ENCODE results near the gene THAP4. TPM values are rescaled to one million over a fixed set of nuclear protein-coding genes. Genes with fewer than 3 reads are reported as not detected.
"Not testable (repeated sequence)": the region's sequence is repeated elsewhere in the genome, so short reads cannot be mapped to it uniquely, and the experiment has no call there.

The THAP4 gene
- total RNA-seq, 2 experiments from 2014 or later = 35.0 to 35.5 TPM

- POLR2A ChIA-PET = no interaction called here
- no peaks in the 10 kb centered on the region for H3K4me1 Mint-ChIP-seq
- H3K27ac Mint-ChIP-seq = no peak overlapping the region
- H3K36me3 Mint-ChIP-seq = peaks cover 2% of the 10 kb centered on the region
- no peaks in the 10 kb centered on the region for H3K27me3 Mint-ChIP-seq
- H3K4me3 Mint-ChIP-seq = no peak overlapping the region
- H3K9me3 Mint-ChIP-seq = no peaks in the 10 kb centered on the region
- DNase-seq (no peak), ATAC-seq (ENCODE audit: low read depth) (no peak)
Measured at GRCh38 chr2:241573741-241574140, 63.2 kb downstream of the THAP4 start.

DNA sequence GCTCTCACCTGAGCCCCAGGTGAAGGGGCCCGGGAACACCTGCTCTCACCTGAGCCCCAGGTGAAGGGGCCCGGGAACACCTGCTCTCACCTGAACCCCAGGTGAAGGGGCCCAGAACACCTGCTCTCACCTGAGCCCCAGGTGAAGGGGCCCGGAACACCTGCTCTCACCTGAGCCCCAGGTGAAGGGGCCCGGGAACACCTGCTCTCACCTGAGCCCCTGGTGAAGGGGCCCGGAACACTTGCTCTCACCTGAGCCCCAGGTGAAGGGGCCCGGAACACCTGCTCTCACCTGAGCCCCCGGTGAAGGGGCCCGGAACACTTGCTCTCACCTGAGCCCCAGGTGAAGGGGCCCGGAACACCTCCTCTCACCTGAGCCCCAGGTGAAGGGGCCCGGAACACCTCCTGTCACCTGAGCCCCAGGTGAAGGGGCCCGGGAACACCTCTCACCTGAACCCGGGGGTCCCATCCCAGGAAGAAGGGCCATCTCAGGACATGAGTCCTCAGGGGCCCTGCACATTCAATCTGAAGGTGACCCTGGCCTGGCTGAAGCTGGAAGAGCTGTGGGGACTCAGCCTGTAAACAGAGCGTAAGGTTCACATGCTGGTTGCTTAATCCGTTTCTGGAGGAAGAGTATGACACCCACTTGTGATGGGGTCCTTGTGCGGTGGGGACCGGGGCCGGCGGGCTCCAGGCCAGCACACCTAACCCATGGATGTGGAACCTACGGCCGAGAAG lies 63.9 kb downstream of the THAP4 start:
- H3K27ac Mint-ChIP-seq; H3K4me1 Mint-ChIP-seq; H3K9me3 Mint-ChIP-seq; DNase-seq; POLR2A ChIA-PET; H3K4me3 Mint-ChIP-seq; ATAC-seq (ENCODE audit: low read depth); H3K36me3 Mint-ChIP-seq; H3K27me3 Mint-ChIP-seq: not testable (repeated sequence)

- H3K9me3 Mint-ChIP-seq = no peaks in the 10 kb centered on the region
Measured at GRCh38 chr2:241571821-241572620, 64.9 kb downstream of the THAP4 start.

DNA sequence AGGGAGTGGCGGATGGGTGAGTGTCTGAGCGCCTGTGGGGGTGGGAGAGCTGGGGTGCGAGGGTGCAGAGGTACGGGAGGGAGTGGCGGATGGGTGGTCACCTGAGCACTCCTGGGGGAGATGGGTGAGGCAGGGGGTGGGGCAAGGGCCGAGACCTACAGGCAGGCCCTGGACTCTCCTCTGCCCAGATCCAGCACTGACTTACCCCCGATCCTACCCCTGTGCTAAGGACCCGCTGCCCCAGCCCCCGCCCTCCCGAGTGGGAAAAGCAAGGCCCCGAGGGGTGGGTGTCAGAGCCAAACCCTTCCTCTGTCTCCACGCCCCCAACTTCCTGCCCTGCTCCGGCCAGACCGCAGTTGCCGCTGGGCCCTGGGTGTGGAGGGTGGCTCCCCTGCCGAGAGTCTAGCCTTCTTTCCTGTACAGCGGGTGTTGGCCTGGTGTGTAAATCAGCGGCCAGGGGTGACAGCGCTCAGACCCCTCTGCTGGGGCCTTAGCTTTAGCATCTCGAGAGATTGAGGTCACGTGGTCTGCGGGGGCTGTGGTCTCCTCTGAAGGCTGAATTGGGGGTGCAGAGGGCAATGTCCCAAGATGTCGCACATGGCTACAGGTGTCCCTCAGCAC lies 65.9 kb downstream of the THAP4 start:
- Mint-ChIP-seq H3K27ac (no peak overlapping the region), H3K4me1 (no peaks in the 10 kb centered on the region), H3K9me3 (no peaks in the 10 kb centered on the region), H3K36me3 (no peaks in the 10 kb centered on the region), H3K27me3 (no peaks in the 10 kb centered on the region), H3K4me3 (no peak overlapping the region)
- DNase-seq (no peak), ATAC-seq (ENCODE audit: low read depth) (no peak)
- POLR2A ChIA-PET = no interaction called here

More at GRCh38 chr2:241571821-241572620, 64.9 kb downstream of the THAP4 start:
- POLR2A ChIA-PET = no interaction called here
- Mint-ChIP-seq H3K27ac (no peak overlapping the region), H3K4me1 (no peaks in the 10 kb centered on the region), H3K27me3 (no peaks in the 10 kb centered on the region), H3K4me3 (no peak overlapping the region), H3K36me3 (peaks cover 2% of the 10 kb centered on the region)
- DNase-seq (no peak), ATAC-seq (ENCODE audit: low read depth) (no peak)

GRCh38 chr2:241569831-241570281 lies 67.1 kb downstream of the THAP4 start:
- no peak overlapping the region for H3K27ac Mint-ChIP-seq
- no peak overlapping the region for H3K4me3 Mint-ChIP-seq
- H3K27me3 Mint-ChIP-seq = no peaks in the 10 kb centered on the region
- ATAC-seq (ENCODE audit: low read depth) = no peak
- no peaks in the 10 kb centered on the region for H3K9me3 Mint-ChIP-seq
- POLR2A ChIA-PET = no interaction called here
- H3K36me3 Mint-ChIP-seq = no peaks in the 10 kb centered on the region
- no peak for DNase-seq
- no peaks in the 10 kb centered on the region for H3K4me1 Mint-ChIP-seq

DNA sequence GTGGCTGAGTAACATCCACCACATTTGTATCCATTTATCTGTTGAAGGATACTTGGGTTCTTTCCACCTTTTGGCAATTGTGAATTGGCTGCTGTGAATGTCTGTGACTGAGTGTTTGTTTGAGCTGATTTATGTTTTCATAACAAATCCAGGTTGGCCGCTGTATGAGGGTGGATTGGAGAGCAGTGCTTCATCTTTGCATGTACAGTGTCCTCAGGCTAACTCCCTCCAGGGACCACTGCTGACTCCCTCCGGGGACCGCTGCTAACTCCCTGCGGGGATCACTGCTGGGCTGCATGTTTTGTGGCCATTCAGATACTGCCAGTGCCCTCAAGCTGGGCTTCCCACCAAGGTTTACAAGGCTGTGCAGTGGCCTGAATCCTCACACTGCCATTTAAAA lies 68.2 kb downstream of the THAP4 start:
- no peaks in the 10 kb centered on the region for H3K9me3 Mint-ChIP-seq
- no peaks in the 10 kb centered on the region for H3K4me1 Mint-ChIP-seq
- no peaks in the 10 kb centered on the region for H3K36me3 Mint-ChIP-seq
- POLR2A ChIA-PET = no interaction called here
- no peak overlapping the region for H3K4me3 Mint-ChIP-seq
- ATAC-seq (ENCODE audit: low read depth) (no peak), DNase-seq (no peak)
- no peak overlapping the region for H3K27ac Mint-ChIP-seq
- H3K27me3 Mint-ChIP-seq = no peaks in the 10 kb centered on the region

DNA sequence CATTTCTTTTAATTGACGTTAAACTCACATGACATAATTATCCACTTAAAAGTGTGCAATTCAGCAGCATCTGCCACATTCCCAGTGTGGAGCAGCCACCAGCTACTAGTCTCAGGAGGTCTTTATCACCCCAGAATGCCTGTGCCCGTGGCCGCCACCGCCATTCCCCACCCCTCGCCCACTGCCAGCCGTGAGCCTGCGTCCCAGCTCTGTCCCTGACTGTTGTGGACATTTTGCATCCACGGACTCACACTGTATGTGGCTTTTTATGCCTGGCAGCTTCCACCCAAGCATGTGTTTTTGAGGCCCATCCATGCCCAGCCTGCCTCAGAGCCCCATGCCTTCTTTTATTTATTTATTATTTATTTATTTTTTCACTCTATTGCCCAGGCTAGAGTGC lies 69.2 kb downstream of the THAP4 start:
- POLR2A ChIA-PET = no interaction called here
- Mint-ChIP-seq H3K27me3 (no peaks in the 10 kb centered on the region), H3K9me3 (no peaks in the 10 kb centered on the region), H3K4me1 (no peaks in the 10 kb centered on the region), H3K4me3 (no peak overlapping the region), H3K36me3 (no peaks in the 10 kb centered on the region), H3K27ac (no peak overlapping the region)
- DNase-seq (no peak), ATAC-seq (ENCODE audit: low read depth) (no peak)

DNA sequence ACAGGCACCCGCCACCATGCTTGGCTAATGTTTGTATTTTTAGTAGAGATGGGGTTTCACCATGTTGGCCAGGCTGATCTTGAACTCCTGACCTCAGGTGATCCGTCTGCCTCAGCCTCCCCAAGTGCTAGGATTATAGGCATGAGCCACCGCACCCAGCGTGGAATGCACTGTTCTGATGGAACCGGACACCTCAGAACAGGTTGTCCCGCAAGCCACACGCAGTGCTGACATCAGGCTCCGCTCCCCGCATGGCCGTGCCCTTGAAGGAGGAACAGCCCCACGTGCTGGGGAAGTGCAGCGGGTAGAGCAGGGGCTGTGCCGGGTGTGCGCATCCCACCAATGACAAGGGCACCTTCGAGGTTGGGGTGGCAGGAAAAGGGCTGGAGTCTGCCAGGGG lies 69.7 kb downstream of the THAP4 start:
- H3K27ac Mint-ChIP-seq = not testable (repeated sequence)

GRCh38 chr2:241566468-241566867 lies 70.5 kb downstream of the THAP4 start:
- Mint-ChIP-seq H3K4me1 (no peaks in the 10 kb centered on the region), H3K27me3 (no peaks in the 10 kb centered on the region), H3K27ac (no peak overlapping the region), H3K9me3 (no peaks in the 10 kb centered on the region), H3K36me3 (no peaks in the 10 kb centered on the region), H3K4me3 (no peak overlapping the region)
- POLR2A ChIA-PET = no interaction called here
- DNase-seq (no peak), ATAC-seq (ENCODE audit: low read depth) (no peak)

More for the DNA sequence above, 69.7 kb downstream of the THAP4 start:
- ATAC-seq (ENCODE audit: low read depth); H3K36me3 Mint-ChIP-seq; H3K9me3 Mint-ChIP-seq; H3K4me1 Mint-ChIP-seq; H3K4me3 Mint-ChIP-seq; H3K27me3 Mint-ChIP-seq; DNase-seq: not testable (repeated sequence)
- POLR2A ChIA-PET = interaction anchor here (0.7 kb wide), 1 partner anchor 478 kb away, joined by 3 read pairs; no protein-coding TSS in a partner anchor

GRCh38 chr2:241566021-241566420 lies 70.9 kb downstream of the THAP4 start:
- H3K4me1 Mint-ChIP-seq; H3K9me3 Mint-ChIP-seq; DNase-seq; H3K27me3 Mint-ChIP-seq; H3K27ac Mint-ChIP-seq; ATAC-seq (ENCODE audit: low read depth); H3K4me3 Mint-ChIP-seq; H3K36me3 Mint-ChIP-seq; POLR2A ChIA-PET: not testable (repeated sequence)

DNA sequence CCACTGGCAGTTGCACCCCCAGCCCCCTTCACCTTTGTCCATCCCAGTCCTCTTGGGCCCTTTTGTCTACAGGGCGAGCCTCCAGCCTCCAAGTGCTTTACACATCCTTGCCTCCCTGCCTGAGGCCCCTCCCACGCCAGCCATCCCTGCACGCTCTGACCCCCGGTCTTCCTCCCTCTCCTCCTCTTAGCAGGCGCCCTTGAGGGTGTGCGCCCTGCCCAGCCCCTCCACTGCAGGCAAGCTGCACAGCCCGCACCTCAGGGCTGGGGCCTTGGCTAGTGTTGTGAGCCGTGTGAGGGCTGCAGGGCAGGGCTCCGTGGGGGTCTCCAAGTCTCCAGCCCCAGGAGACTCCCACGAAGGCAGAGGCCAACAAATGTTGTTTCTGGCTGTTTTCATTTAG lies 71.5 kb downstream of the THAP4 start:
- Mint-ChIP-seq H3K36me3 (no peaks in the 10 kb centered on the region), H3K9me3 (no peaks in the 10 kb centered on the region), H3K4me3 (no peak overlapping the region), H3K27me3 (peaks cover 3% of the 10 kb centered on the region), H3K27ac (no peak overlapping the region), H3K4me1 (no peaks in the 10 kb centered on the region)
- DNase-seq (no peak), ATAC-seq (ENCODE audit: low read depth) (no peak)
- POLR2A ChIA-PET = no interaction called here

DNA sequence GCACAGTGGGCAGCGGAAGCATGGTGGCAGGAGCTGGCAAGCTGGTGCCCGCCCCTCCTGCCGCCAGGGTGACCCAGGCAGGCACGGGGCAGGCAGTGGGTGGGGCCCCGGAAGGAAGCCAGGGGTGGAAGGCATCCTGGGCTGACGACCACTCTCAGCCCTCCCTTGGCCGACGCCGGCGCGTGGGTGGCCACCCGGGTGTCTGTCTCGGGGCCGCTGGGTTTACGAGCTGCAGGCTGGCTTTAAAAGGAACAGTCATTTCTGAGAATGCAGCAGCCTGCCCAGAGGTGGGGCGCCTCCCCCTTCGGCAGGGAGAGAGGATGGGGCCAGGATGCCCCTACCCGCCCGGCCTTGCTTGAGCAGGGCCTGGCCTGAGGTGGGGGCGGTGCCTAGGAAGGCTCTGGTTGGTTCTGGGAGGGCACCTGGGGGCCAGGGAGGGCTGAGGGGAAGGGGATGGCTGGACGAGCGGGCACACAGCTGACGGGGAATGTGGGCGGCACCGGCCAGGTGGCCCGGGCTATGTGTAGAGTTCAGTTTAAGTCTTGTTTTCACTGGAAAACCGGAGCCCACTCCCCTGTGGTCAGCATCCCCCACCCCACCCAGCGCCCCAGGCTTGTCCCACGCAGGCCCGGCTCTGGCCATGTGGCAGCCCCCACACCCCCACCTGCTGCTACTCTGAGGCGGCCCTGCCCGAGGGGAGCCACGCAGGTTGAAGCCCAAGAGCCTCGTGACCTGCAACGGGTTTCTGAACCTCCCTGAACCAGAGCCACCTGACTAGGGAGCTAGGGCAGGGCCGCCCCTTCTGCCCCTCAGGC lies 72.2 kb downstream of the THAP4 start:
- Mint-ChIP-seq H3K4me1 (no peaks in the 10 kb centered on the region), H3K4me3 (no peak overlapping the region), H3K27ac (no peak overlapping the region), H3K27me3 (peaks cover 8% of the 10 kb centered on the region), H3K36me3 (no peaks in the 10 kb centered on the region), H3K9me3 (no peaks in the 10 kb centered on the region)
- ATAC-seq (ENCODE audit: low read depth) (no peak), DNase-seq (no peak)
- POLR2A ChIA-PET = no interaction called here

- POLR2A ChIA-PET = no interaction called here
Measured at GRCh38 chr2:241563981-241564595, 72.9 kb downstream of the THAP4 start.

More at GRCh38 chr2:241563981-241564595, 72.9 kb downstream of the THAP4 start:
- Mint-ChIP-seq H3K27me3 (peaks cover 9% of the 10 kb centered on the region), H3K27ac (no peak overlapping the region), H3K36me3 (no peaks in the 10 kb centered on the region), H3K4me3 (no peak overlapping the region), H3K4me1 (no peaks in the 10 kb centered on the region), H3K9me3 (no peaks in the 10 kb centered on the region)
- ATAC-seq (ENCODE audit: low read depth) (no peak), DNase-seq (no peak)

Data from activated naive CD8-positive, alpha-beta T cell treated with anti-CD3 and anti-CD28 coated beads, Interleukin-2, amount 10 ng/mL, durations not matched to agents 7 days and 5 days (primary cell).